Panc1 (cell line): ENCODE data around the gene SULF2. TPM values are rescaled to one million over a fixed set of nuclear protein-coding genes. Genes with fewer than 3 reads are reported as not detected.

Experiments used
- ATAC-seq: fragments of 200-7000 bp; cut with Tn5 transposase; 2 replicates; pipeline ENCODE4 v1.9.1; 2020; ENCODE audit warnings: mild to moderate bottlenecking, moderate library complexity
- BruUV-seq: library from RNA; stranded (reverse); fragments of 400-500 nt; replicated peaks from 2 replicates; lab custom pipeline; 2021; lab: Mats Ljungman, UMichigan
- CTCF ChIA-PET: fragments of 300-600 bp; sonication (Branson Sonifier 250); formaldehyde crosslinking; loops from one replicate; lab custom pipeline; 2022; ENCODE audit warnings: antibody characterized with exemption; lab: Charles Lee
- POLR2A ChIA-PET: fragments of 300-600 bp; sonication (Branson Sonifier 250); formaldehyde crosslinking; loops from one replicate; lab custom pipeline; 2022; ENCODE audit warnings: antibody characterized with exemption; lab: Charles Lee
- DNase-seq: peaks from one replicate; pipeline ENCODE4 v3.0.0-alpha.2; 2010; ENCODE audit warnings: low read depth, low spot score
- H3K27ac ChIP-seq: 2 replicates; pipeline ENCODE4 v1.5.1; 2011; ENCODE audit warnings: mild to moderate bottlenecking, low read length, inconsistent platforms
- H3K27me3 ChIP-seq: fragments of 200-500 bp; sonication (Bioruptor generic); 2 replicates; pipeline ENCODE4 v1.6.0; 2014; ENCODE audit warnings: low read length, inconsistent platforms; ENCODE audit not compliant: control insufficient read depth, insufficient read depth
- H3K36me3 ChIP-seq: fragments of 200-500 bp; sonication (Bioruptor generic); 2 replicates; pipeline ENCODE4 v1.5.1; 2014; ENCODE audit warnings: inconsistent platforms, mild to moderate bottlenecking, low read length, moderate library complexity; ENCODE audit not compliant: control insufficient read depth, insufficient read depth
- H3K4me1 ChIP-seq: 2 replicates; pipeline ENCODE4 v1.5.1; 2011; ENCODE audit warnings: inconsistent platforms, mild to moderate bottlenecking, low read length, moderate library complexity; ENCODE audit not compliant: control insufficient read depth, insufficient read depth
- H3K4me3 ChIP-seq, 2 experiments: 2 replicates each; pipeline ENCODE4 v1.5.1; 2011 to 2012; ENCODE audit warnings: low read depth in 2 of 2, low read length in 2 of 2, mild to moderate bottlenecking in 2 of 2, inconsistent platforms in 1 of 2, moderate library complexity in 1 of 2
- H3K9me3 ChIP-seq: fragments of 200-500 bp; sonication (Bioruptor generic); 2 replicates; pipeline ENCODE4 v1.5.1; 2014; ENCODE audit warnings: low read depth, mild to moderate bottlenecking, inconsistent platforms, low read length, moderate library complexity; ENCODE audit not compliant: control insufficient read depth, insufficient read depth
- POLR2AphosphoS5 ChIP-seq: IDR thresholded peaks from 2 replicates; pipeline ENCODE4 v1.6.1; 2012; ENCODE audit warnings: mild to moderate bottlenecking, low read depth, low read length, moderate library complexity
- SIN3A ChIP-seq: IDR thresholded peaks from 2 replicates; pipeline ENCODE4 v1.6.1; 2012; ENCODE audit warnings: low read depth, mild to moderate bottlenecking, low read length, moderate library complexity, borderline replicate concordance; ENCODE audit not compliant: insufficient read depth
- TCF7L2 ChIP-seq: IDR thresholded peaks from 2 replicates; pipeline ENCODE4 v1.6.1; 2011; ENCODE audit warnings: mild to moderate bottlenecking, low read depth, low read length, inconsistent platforms
- in situ Hi-C: cut with HindIII; loops from 2 replicates; pipeline ENCODE4 v1.10.0; 2016; ENCODE audit warnings: low sequenced_read_pairs, low pct_unique_long_range_greater_than_20kb
- intact Hi-C: fragments of 100-400 bp; cut with micrococcal nuclease; formaldehyde crosslinking; loops from one replicate; pipeline ENCODE4 v1.10.0; 2022; ENCODE audit not compliant: unreplicated experiment
- total RNA-seq: library from RNA; stranded (reverse); gene quantifications from one replicate; pipeline ENCODE4 v1.2.1, GENCODE V29; 2021; ENCODE audit not compliant: unreplicated experiment
- TF ChIP-seq, protein P1 (sequence below): fragments of 450-650 bp; IDR thresholded peaks from 2 replicates; pipeline ENCODE4 v1.5.1; 2017; ENCODE audit warnings: mild to moderate bottlenecking
- TF ChIP-seq, protein P2 (sequence below), 2 experiments: IDR thresholded peaks; 2 replicates each; pipeline ENCODE4 v1.6.1; 2011 to 2012; ENCODE audit warnings: low read depth in 2 of 2, control low read depth in 1 of 2, low read length in 1 of 2, mild to moderate bottlenecking in 1 of 2, moderate library complexity in 1 of 2; ENCODE audit not compliant: insufficient read depth in 1 of 2

The SULF2 gene
- total RNA-seq, 1 experiment from 2014 or later = 1.4 TPM

DNA sequence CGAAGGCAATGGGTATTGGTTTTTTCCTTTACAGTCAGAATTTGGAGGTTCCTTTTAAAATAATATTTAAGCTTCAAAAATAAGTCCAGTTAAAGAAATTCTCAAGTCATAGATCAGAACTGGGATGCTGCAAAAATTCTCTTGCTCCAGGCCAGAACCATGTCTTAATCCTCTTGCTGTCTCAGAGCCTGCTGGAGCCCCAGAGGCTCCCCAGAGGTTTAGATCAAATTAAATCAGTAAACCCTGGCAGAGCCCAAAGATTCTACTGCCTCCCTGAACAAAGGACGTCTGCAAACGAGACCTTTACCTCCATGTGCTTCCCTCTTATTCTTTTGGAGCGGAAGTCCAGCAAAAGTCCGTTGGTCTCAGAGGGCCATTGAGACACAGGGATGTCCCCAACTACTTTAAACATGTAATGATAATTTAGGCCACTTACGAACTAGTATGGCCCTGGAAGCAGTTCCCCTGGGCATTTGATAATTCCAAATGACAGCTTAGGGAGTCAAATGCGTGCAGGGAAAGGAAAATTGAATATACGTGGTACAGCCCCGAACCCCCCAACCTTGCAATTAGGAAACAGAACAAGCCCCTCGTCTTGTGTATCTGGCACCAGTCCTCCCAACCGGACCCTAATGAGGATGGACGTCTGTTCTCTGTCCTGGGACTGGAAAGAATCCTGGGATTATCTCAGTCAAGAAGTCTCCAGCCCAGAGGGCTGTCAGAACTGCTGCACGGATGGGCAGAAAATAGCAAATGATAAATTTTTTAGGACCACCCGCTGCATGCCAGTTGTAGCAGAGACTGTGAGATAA lies 31.5 kb downstream of the SULF2 start:
- no peaks in the 10 kb centered on the region for H3K36me3 ChIP-seq
- no peaks in the 10 kb centered on the region for H3K9me3 ChIP-seq
- H3K4me3 ChIP-seq = no peak overlapping the region
- no peak overlapping the region for H3K27ac ChIP-seq
- in situ Hi-C loops = no loop called here
- intact Hi-C loops = no loop called here
- DNase-seq = no peak
- BruUV-seq = no TSS peak
- POLR2A ChIA-PET = no interaction called here
- CTCF ChIA-PET = no interaction called here
- TF ChIP-seq SIN3A = no peak
- TF ChIP-seq, protein P1, sequence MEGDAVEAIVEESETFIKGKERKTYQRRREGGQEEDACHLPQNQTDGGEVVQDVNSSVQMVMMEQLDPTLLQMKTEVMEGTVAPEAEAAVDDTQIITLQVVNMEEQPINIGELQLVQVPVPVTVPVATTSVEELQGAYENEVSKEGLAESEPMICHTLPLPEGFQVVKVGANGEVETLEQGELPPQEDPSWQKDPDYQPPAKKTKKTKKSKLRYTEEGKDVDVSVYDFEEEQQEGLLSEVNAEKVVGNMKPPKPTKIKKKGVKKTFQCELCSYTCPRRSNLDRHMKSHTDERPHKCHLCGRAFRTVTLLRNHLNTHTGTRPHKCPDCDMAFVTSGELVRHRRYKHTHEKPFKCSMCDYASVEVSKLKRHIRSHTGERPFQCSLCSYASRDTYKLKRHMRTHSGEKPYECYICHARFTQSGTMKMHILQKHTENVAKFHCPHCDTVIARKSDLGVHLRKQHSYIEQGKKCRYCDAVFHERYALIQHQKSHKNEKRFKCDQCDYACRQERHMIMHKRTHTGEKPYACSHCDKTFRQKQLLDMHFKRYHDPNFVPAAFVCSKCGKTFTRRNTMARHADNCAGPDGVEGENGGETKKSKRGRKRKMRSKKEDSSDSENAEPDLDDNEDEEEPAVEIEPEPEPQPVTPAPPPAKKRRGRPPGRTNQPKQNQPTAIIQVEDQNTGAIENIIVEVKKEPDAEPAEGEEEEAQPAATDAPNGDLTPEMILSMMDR = no peak
- TF ChIP-seq TCF7L2 = no peak
- TF ChIP-seq, protein P2, sequence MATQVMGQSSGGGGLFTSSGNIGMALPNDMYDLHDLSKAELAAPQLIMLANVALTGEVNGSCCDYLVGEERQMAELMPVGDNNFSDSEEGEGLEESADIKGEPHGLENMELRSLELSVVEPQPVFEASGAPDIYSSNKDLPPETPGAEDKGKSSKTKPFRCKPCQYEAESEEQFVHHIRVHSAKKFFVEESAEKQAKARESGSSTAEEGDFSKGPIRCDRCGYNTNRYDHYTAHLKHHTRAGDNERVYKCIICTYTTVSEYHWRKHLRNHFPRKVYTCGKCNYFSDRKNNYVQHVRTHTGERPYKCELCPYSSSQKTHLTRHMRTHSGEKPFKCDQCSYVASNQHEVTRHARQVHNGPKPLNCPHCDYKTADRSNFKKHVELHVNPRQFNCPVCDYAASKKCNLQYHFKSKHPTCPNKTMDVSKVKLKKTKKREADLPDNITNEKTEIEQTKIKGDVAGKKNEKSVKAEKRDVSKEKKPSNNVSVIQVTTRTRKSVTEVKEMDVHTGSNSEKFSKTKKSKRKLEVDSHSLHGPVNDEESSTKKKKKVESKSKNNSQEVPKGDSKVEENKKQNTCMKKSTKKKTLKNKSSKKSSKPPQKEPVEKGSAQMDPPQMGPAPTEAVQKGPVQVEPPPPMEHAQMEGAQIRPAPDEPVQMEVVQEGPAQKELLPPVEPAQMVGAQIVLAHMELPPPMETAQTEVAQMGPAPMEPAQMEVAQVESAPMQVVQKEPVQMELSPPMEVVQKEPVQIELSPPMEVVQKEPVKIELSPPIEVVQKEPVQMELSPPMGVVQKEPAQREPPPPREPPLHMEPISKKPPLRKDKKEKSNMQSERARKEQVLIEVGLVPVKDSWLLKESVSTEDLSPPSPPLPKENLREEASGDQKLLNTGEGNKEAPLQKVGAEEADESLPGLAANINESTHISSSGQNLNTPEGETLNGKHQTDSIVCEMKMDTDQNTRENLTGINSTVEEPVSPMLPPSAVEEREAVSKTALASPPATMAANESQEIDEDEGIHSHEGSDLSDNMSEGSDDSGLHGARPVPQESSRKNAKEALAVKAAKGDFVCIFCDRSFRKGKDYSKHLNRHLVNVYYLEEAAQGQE (IDR thresholded peaks at IDR 0.05; ENCODE audit: insufficient read depth in 1 of 2, low read depth in 2 of 2, low read length in 1 of 2) = no peak
- no peak for TF ChIP-seq POLR2AphosphoS5
- H3K27me3 ChIP-seq = peaks cover 7% of the 10 kb centered on the region
- no peak for ATAC-seq
- H3K4me1 ChIP-seq = no peaks in the 10 kb centered on the region

DNA sequence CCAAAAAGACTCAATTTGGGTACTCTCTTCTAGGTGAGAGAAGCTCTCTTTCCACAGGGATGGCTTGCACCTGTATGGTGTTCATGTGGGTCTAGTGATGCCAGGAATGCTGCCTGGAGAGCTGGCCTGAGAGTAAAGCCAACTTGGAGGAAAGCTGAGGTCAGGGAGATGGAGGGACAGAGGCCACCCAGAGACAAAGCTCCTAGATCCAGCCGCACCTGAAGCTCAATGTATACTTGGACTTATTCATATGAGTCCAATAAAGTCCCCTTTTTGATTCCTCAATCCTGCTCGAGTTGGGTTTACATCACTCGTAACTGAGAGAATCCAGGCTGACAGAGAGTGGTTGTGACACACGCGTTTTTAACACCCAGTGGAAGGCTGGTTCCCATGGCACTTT lies 33.8 kb downstream of the SULF2 start:
- Histone ChIP-seq H3K36me3 (no peaks in the 10 kb centered on the region), H3K9me3 (no peaks in the 10 kb centered on the region), H3K27me3 (peaks cover 10% of the 10 kb centered on the region), H3K4me1 (no peaks in the 10 kb centered on the region), H3K27ac (no peak overlapping the region), H3K4me3 (no peak overlapping the region)
- intact Hi-C loops = no loop called here
- no peak for DNase-seq
- ATAC-seq = no peak
- ChIA-PET POLR2A (no interaction called here), CTCF (no interaction called here)
- in situ Hi-C loops = no loop called here
- TF ChIP-seq POLR2AphosphoS5 (no peak), SIN3A (no peak), TCF7L2 (no peak)
- TF ChIP-seq, protein P1 = no peak
- TF ChIP-seq, protein P2 (IDR thresholded peaks at IDR 0.05; ENCODE audit: insufficient read depth in 1 of 2, low read depth in 2 of 2, low read length in 1 of 2) = no peak
- BruUV-seq = no TSS peak
